ENCODE data around the gene SLC66A2.

- TF ChIP-seq, protein P1, sequence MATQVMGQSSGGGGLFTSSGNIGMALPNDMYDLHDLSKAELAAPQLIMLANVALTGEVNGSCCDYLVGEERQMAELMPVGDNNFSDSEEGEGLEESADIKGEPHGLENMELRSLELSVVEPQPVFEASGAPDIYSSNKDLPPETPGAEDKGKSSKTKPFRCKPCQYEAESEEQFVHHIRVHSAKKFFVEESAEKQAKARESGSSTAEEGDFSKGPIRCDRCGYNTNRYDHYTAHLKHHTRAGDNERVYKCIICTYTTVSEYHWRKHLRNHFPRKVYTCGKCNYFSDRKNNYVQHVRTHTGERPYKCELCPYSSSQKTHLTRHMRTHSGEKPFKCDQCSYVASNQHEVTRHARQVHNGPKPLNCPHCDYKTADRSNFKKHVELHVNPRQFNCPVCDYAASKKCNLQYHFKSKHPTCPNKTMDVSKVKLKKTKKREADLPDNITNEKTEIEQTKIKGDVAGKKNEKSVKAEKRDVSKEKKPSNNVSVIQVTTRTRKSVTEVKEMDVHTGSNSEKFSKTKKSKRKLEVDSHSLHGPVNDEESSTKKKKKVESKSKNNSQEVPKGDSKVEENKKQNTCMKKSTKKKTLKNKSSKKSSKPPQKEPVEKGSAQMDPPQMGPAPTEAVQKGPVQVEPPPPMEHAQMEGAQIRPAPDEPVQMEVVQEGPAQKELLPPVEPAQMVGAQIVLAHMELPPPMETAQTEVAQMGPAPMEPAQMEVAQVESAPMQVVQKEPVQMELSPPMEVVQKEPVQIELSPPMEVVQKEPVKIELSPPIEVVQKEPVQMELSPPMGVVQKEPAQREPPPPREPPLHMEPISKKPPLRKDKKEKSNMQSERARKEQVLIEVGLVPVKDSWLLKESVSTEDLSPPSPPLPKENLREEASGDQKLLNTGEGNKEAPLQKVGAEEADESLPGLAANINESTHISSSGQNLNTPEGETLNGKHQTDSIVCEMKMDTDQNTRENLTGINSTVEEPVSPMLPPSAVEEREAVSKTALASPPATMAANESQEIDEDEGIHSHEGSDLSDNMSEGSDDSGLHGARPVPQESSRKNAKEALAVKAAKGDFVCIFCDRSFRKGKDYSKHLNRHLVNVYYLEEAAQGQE (IDR thresholded peaks at IDR 0.05; ENCODE audit: low read depth) = no peak
- no peak for TF ChIP-seq YY1 (IDR thresholded peaks at IDR 0.05; ENCODE audit: low read depth)
- no peak for TF ChIP-seq CREB1 (IDR thresholded peaks at IDR 0.05; ENCODE audit: low read depth)
- no peak for TF ChIP-seq EGR1 (IDR thresholded peaks at IDR 0.05)
- TF ChIP-seq EP300 (IDR thresholded peaks at IDR 0.05; ENCODE audit: borderline replicate concordance) = no peak
- no peak for TF ChIP-seq TAF1 (IDR thresholded peaks at IDR 0.05; ENCODE audit: low read depth)
- TF ChIP-seq CEBPB (IDR thresholded peaks at IDR 0.05) = no peak
Measured at GRCh38 chr18:79953971-79954651, 2.7 kb upstream of the SLC66A2 start.
